GM18502 (cell line): ENCODE measurements around the gene ACR.
"Not testable (repeated sequence)": the region's sequence is repeated elsewhere in the genome, so short reads cannot be mapped to it uniquely, and the experiment has no call there.

ENCODE experiments used
- ATAC-seq: cut with Tn5 transposase; IDR thresholded peaks from one replicate; pipeline ENCODE4 v1.9.1; 2021; ENCODE audit warnings: mild to moderate bottlenecking; ENCODE audit not compliant: unreplicated experiment, poor library complexity

Gene ACR

DNA sequence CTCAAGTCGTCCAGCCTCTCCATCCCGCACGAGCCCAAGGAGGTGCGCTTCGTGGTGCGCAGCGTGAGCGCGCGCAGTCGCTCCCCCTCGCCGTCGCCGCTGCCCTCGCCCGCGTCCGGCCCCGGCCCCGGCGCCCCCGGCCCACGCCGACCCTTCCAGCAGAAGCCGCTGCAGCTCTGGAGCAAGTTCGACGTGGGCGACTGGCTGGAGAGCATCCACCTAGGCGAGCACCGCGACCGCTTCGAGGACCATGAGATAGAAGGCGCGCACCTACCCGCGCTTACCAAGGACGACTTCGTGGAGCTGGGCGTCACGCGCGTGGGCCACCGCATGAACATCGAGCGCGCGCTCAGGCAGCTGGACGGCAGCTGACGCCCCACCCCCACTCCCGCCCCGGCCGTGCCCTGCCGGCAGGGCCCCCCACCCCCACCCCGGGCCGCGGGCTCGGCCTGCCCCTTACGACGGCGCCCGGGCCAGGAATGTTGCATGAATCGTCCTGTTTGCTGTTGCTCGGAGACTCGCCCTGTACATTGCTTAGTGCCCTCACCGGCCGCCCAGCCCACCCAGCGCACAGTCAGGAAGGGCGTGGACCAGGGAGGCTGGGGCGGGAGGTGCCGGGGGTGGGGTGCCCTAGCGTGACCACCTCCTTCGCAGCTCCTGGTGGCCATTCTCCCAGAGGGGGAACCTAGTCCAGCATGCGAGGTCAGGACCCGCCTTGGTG lies 6.9 kb upstream of the ACR start:
- ATAC-seq: no peak

GRCh38 chr22:50731811-50732624 lies 6.0 kb upstream of the ACR start:
- no peak for ATAC-seq

DNA sequence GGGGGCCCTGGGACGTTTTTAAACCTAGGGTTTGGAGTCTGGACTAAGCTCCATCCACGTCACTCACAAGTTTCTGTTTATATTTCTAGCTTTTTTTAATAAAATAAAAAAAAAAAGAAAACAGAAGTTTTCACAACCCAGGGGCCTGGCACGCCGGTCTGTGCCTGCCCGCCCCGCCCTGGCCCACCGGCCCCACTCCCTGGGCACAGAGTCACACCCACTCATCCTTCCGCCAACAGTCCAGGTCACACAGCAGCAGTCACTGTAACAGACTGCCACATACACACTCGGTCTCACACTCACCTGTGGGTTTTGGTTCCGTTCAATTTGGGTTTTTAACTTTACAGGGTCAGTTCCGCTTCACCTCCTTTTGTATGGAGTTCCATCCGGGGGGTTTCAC lies 5.3 kb upstream of the ACR start:
- no peak for ATAC-seq

GRCh38 chr22:50733521-50734342 lies 4.3 kb upstream of the ACR start:
- no peak for ATAC-seq

- ATAC-seq: no peak
These were observed 3.6 kb upstream of the ACR start for GRCh38 chr22:50734343-50734771.

DNA sequence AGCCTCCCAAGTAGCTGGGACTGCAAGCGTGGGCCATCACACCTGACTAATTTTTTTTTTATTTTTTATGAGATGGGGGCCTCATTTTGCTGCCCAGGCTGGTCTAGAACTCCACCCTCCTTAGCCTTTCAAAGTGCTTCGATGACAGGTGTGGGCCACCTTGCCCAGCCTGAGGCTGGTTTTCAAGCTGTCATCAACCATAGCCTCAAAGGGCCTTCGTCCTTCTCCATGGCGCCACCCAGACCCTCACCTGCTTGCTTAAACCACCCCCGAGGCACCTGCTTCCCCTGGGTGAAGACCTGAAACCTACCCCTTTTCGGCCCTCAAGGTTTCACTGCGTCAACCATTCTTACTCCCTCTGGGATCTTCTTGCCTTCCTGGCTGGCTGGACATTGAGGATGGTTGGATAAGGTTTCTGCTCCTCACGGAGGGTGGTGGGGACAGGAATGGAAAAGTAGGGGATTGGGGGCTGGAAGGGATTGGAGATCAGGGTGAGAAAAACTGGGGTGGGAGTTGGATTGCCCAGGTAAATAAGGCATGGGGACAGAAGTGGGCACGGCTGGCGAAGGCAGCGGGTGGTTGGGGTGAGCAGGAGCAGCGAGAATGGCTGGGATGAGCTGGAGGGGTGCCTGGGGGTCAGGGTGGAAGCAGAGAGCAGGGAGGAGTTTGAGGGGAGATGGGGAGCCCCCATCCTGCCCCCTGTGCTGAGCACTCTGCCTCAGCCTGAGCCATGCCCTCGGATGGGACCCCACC lies 2.8 kb upstream of the ACR start:
- ATAC-seq: no peak

GRCh38 chr22:50735739-50736030 lies 2.3 kb upstream of the ACR start:
- ATAC-seq: no peak

GRCh38 chr22:50738649-50739227 lies 734 bp downstream of the ACR start:
- no peak for ATAC-seq

DNA sequence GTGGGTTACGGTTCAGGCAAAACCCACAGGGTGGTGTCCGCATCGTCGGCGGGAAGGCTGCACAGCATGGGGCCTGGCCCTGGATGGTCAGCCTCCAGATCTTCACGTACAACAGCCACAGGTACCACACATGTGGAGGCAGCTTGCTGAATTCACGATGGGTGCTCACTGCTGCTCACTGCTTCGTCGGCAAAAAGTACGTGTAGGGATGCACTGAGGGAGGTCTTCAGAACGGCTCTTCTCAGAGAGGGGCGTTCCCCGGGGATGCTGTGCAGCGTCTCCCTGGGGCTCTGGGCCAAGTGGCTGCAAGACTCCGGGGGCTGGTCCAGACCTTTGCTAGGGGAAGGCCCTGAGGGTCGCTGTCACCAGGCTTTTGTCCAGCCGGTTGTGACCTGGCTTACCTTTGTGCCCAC lies 1.3 kb downstream of the ACR start:
- ATAC-seq: no peak

GRCh38 chr22:50739894-50740293 lies 1.9 kb downstream of the ACR start:
- no peak for ATAC-seq

- not testable (repeated sequence) for ATAC-seq
These were observed 2.7 kb downstream of the ACR start for GRCh38 chr22:50740714-50741113.

- not testable (repeated sequence) for ATAC-seq
These were observed 6.4 kb downstream of the ACR start for GRCh38 chr22:50744424-50744823.

DNA sequence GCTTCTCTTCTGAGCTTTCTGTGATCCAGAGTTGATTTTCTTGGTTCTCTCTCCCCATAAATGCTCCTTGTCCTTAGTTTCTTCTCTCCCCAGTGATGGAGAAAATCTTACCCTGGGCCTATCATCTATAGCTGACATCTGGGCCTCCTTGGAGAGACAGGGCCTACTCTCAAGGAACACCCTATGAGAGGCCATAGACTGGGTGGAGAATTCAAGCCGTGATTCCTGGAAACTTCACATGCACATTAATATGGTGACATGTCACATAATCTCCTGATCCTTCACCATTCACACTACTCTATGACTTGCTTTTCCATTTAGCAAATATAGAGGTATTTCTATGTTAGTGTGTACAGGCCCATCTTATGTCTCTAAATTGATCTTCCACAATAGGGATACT lies 9.5 kb downstream of the ACR start:
- not testable (repeated sequence) for ATAC-seq

GRCh38 chr22:50748630-50749029 lies 10.6 kb downstream of the ACR start:
- not testable (repeated sequence) for ATAC-seq

DNA sequence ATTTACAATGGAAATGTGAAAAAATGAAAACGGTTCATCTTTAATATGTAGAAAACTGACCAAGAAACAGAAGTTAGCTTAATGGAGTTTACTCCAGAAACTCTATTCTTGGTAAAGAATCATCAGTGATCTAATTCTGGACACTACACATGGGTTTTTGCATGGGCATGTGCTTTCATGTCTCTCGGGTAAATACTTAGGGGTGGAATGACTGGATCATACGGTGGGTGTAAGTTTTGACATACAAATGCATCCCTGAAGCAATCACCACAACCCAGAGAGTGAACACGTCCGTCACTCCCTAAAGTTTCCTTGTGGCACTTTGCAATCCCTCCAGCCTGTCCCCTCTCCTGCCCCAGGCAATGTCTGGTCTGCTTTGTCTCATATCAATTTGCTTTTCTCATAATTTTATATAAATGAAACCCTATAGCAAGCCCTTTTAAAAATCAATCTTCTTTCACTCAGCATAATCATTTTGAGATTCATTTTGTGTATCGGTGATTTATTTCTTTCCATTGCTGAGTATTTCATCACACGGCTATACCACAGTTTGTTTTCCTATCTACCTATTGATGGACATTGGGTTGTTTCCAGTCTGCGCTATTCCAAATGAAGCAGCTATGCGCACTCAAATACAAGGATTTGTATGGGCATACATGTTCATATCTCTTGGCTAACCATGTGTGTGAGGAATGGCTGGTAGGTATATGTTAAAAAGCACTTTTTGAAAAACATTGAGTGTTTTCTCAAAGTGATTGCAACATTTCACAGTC lies 11.5 kb downstream of the ACR start:
- not testable (repeated sequence) for ATAC-seq

DNA sequence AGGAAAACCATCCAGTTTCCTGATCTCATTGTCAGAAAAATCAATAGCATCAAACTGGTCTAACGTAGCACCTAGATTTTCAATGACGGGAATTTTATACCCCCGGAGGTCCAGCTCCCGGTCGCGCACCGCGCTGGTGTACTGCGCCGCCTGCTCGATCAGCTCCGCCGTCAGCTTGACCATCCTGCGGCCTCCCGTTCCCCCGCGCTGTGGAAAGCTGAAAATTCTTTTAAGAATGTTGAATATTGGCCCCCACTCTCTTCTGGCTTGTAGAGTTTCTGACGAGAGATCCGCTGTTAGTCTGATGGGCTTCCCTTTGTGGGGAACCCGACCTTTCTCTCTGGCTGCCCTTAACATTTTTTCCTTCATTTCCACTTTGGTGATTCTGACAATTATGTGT lies 17.2 kb downstream of the ACR start:
- not testable (repeated sequence) for ATAC-seq

- not testable (repeated sequence) for ATAC-seq
These were observed 18.4 kb downstream of the ACR start for GRCh38 chr22:50756406-50756805.

DNA sequence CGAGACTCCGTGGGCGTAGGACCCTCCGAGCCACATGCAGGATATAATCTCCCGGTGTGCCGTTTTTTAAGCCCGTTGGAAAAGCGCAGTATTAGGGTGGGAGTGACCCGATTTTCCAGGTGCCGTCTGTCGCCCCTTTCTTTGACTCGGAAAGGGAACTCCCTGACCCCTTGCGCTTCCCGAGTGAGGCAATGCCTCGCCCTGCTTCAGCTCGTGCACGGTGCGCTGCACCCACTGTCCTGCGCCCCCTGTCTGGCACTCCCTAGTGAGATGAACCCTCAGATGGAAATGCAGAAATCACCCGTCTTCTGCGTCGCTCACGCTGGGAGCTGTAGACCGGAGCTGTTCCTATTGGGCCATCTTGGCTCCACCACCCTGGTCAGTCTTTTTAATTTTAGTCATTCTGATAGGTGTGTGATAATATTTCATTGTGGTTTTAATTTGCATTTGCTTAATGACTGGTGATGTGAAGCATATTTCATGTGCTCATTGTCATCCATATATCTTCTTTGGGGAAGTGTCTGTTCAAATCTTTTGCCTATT lies 19.0 kb downstream of the ACR start:
- not testable (repeated sequence) for ATAC-seq
